LNCAP (cell line): ENCODE data around the gene SECTM1.

Source experiments
- TF ChIP-seq, protein P1 (sequence below): fragments of 450-650 bp; IDR thresholded peaks from 2 replicates; pipeline ENCODE4 v1.5.1; 2017; ENCODE audit warnings: mild to moderate bottlenecking

Gene SECTM1

DNA sequence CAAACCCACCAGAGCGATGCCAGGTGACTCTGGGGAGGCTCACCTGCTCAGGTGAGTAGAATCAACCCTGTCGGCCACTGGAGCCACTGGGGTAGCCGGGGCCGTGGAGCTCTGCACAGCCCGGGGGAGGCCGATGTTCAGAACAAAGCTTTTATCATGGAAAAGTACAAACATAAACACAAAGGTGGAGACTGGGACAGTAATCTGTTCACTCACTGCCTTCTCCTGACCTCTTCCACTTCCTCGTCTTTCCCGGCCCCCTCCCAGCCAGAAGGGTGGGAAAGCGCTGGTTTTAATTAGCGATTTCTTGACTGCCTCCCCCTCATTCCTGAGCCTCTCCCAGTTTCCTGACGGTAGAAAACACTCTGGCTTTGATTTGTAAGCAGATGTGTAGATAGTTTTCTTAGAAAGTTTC lies 15.7 kb upstream of the SECTM1 start:
- TF ChIP-seq, protein P1, sequence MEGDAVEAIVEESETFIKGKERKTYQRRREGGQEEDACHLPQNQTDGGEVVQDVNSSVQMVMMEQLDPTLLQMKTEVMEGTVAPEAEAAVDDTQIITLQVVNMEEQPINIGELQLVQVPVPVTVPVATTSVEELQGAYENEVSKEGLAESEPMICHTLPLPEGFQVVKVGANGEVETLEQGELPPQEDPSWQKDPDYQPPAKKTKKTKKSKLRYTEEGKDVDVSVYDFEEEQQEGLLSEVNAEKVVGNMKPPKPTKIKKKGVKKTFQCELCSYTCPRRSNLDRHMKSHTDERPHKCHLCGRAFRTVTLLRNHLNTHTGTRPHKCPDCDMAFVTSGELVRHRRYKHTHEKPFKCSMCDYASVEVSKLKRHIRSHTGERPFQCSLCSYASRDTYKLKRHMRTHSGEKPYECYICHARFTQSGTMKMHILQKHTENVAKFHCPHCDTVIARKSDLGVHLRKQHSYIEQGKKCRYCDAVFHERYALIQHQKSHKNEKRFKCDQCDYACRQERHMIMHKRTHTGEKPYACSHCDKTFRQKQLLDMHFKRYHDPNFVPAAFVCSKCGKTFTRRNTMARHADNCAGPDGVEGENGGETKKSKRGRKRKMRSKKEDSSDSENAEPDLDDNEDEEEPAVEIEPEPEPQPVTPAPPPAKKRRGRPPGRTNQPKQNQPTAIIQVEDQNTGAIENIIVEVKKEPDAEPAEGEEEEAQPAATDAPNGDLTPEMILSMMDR: no peak

DNA sequence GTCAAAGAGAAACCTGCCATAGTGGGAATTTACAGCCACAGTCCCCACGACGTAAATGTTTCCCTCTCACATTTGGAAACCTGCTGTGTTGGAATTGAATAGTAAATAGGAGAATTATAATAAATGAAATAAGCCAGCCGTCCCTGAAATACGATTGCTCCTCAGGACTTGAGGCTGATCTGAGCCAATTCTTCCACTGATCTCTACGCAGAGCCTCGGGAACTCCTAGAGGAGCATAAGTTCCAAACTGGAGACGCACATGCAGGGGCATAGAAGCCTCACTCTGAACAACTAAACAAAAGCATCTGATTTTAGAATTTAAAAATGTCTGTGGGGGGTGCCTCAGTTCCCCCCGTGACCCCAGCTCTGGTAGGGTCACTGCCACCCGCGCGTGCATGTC lies 15.3 kb upstream of the SECTM1 start:
- TF ChIP-seq, protein P1: no peak

DNA sequence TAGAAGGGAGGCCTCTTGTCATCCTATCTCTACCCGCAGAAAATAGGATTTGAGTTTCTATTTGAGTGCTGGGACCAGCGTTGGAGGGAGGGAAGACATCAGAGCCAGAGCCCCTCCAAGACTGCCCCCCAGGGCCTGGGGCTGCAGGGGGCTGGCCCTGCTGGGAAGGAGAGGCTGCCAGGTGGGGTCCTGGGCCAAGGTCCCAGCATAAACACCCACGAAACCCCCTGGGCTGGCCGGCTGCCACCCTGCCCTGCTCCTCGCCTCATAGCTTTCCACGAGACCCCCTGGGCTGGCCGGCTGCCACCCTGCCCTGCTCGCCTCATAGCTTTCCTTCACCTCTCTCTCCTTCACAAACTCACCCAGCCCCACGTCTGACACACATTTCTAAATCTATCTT lies 14.9 kb upstream of the SECTM1 start:
- TF ChIP-seq, protein P1: no peak

DNA sequence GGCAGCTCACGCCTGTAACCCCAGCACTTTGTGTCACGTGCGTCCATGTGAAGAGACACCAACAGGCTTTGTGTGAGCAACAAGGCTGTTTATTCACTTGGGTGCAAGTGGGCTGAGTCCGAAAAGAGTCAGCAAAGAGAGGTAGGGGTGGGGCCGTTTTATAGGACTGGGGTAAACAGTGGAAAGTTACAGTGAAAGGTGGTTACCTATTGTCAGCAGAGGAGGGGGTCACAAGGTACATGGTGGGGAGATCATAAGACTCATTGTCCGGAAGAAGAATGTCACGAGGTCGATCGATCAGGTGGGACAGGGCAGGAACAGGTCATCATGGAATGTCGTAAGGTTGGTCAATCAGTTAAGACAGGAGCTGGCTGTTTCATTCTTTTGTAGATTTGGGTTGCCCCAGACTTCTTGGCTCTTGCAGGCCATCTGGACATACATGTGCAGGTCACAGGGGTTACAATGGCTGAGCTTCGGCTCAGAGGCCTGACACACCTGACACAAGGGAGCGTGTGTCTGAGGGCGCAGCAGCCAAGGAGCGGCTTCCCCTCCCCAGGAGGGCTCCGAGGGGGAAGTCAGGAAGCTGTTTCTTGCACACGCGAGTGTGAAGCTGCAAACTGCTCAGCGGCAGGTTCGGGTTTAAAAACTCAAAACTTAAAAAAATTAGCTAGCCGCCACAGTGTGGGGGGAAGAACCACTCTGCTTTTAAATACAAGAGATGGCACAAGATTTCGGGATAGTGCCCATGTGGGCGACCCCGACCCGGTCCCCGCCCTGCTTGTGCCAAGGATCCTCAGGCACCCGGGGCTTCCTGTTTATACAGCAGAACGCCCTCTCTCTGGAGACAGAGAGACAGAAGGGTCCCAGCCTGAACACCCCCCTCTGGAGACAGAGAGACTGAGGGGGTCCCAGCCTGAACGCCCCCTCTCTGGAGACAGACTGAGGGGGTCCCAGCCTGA lies 13.1 kb upstream of the SECTM1 start:
- TF ChIP-seq, protein P1: no peak

DNA sequence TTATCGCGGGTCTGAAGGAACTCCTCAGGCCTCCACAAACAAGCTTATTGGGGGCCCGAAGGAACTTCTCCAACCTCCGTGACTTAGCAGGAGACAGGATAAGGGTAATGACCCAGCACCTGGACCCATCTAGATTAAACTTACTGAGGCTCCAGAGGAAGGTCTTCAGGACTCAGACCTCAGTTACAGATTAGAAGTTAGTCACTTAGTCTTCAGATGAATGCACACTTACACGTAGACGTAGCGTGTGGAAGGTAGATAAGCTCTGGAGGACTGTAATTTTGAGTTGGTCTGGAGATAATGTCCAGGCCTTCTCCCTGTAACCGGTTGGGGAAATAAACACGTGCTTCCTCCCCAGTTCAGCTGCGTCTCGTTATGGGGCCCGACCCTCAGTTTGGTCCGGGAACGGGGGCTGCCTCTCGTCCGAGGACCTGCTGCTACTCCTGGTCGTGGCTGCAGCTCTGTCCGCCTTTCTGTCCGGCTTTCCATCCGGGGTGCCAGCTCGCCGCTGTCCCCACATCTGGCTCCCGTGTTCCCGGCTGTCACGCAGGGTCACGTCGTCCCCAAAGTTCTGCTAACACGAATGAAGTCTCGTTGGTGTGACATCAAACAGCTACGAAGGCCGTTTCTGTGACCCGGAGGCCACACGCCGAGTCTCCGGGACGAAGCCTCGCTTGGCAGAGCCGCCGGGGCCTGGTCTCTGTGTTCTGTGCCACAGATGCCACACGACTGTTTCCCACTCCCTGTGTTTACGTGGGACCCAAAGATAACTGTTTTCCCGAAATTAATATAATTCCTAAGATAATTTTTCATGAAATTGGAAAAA lies 11.8 kb upstream of the SECTM1 start:
- TF ChIP-seq, protein P1: no peak

DNA sequence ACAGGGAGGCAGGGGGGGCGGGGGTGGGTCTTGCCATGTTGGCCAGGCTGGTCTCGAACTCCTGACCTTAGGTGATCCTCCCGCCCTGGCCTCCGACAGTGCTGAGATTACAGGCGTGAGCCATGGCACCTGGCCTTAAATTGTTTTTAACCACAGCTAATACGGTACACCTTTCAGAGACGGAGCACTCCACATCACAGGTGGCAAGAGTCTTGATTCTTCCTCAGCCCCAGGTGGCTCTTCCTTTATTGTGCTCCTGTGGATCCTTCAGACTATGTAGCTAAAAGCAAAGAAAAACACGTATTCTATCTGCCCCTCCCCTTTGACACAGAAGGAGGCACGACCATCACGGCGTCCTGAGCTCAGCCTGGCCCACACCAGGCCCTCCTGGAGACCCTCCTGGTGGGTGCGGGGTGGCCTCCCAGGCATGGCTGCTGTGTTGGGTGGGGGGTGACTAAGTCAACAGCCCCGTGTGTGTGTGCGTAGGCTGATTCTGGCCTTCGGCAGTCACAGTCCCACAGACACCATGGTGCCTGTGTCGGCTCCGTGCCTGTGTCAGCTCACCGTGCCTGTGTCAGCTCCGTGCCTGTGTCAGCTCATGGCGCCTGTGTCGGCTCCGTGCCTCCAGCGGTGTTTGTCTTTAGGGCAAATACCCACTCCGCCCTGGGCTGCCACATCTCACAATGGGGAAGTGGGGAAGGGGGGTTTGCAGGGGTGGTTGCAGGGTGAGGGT lies 10.8 kb upstream of the SECTM1 start:
- TF ChIP-seq, protein P1: no peak

DNA sequence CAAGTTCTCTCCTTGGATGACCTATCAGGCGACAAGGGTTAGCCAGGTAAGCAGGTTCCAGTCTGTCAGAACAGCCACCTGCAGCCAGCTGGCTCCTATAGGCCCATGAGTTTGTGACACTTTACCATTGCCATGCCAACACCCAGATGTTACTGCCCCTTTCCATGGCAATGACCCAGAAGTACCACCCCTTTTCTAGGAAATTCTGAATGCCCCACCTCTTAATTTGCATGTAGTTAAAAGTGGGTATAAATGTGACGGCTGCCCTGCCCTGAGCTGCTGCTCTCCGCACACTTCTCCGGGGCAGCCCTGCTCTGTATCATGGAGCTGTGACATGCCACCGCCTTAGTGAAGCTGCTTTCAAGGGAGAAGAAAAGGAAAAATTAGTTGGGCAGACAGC lies 10.0 kb upstream of the SECTM1 start:
- TF ChIP-seq, protein P1: no peak
